DND-41 (cell line): ENCODE results near the gene ATXN2.

Source experiments
- CTCF ChIP-seq: IDR thresholded peaks from 2 replicates; pipeline ENCODE4 v1.5.1; 2012; ENCODE audit warnings: borderline replicate concordance, low read length, moderate library complexity, mild to moderate bottlenecking; ENCODE audit not compliant: poor library complexity, severe bottlenecking; ENCODE audit errors: extremely low read depth
- EZH2 ChIP-seq: IDR thresholded peaks from 3 replicates; pipeline ENCODE4 v1.6.1; 2012; ENCODE audit warnings: borderline replicate concordance, low read depth, mild to moderate bottlenecking, moderate library complexity, low read length, inconsistent platforms; ENCODE audit not compliant: severe bottlenecking

GRCh38 chr12:111642681-111643426 lies 43.7 kb upstream of the ATXN2 start:
- no peak for TF ChIP-seq CTCF
- TF ChIP-seq EZH2, result no peak
